ENCODE measurements around the gene RETREG3.

The RETREG3 gene

DNA sequence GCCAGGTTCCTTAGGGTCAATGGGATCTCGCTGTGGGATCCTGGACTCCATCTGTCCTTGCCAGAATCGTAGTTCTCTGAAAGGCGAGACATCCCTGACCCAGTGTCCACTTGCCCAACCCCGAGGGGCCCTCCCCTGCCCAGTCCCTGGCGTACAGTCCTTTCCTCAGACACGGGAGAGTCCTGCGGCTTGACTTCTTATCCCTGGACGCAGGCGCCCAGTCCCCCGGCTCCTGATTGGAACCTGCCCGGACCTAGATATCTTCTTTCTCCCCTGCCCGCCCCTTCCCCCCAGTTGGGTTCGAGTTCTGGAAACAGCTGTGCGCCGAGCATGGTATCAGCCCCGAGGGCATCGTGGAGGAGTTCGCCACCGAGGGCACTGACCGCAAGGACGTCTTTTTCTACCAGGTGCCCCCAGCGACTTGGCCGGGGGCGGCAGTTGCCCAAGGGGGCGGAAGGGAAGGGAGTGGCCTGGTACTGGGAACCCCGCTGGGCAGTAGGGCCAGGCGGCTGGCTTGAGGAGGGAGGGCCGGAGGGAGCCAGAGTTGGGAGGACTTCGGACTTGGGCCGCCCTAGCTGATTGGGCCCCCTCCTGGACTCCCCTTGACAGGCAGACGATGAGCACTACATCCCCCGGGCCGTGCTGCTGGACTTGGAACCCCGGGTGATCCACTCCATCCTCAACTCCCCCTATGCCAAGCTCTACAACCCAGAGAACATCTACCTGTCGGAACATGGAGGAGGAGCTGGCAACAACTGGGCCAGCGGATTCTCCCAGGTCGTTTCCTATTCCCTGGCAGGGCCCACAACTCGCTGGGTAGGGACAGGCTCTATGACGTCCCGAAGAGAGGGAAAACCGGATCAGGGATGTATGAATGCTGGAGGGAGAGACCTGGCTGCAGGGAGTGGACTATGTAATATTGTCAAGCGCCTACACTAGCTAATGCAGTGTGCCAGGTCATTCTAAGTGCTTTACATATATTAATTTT is 934 bp upstream of the RETREG3 start:
- peak; percentile 43 for DNase-seq

DNA sequence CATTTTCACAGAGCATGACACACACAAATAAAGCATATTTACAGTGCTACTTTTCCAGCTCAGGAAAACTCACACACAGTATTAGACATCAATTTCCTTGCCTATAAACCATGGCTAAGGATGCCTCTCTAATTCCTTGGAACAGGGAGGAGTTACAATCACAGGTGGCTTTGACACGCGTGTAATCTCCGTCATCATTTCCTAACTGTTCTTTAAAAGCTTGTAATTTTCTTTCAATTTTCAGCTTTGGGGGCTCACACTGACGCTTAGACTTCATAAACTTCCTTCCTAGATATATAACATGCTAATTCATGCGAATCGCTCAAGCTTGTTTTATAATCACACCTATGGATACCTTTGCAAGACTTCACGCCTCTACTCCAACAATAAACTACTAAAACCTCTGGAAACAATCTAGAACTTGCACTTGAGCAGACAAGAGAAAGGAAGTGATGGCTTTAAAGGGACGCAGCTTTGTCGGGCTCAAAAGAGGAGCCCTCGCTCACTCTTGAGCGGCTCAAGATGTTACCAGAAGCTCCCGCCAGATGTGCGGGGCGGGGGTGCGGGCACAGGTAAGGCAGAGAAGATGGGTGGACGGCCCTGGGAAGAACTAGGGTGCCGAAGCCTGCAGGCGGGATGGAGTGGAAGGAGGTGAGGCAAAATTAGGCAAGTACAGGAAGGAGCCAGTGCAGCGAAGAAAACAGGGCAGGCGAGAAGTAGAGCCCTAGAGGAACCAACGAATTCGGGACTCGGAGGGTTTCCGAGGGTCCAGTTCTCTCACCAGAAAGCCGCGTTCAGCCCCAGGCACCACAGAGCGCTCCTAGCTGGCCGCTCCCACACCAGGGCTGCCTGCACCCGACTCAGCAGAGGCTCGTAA is 631 bp downstream of the RETREG3 start:
- DNase-seq = no peak

DNA sequence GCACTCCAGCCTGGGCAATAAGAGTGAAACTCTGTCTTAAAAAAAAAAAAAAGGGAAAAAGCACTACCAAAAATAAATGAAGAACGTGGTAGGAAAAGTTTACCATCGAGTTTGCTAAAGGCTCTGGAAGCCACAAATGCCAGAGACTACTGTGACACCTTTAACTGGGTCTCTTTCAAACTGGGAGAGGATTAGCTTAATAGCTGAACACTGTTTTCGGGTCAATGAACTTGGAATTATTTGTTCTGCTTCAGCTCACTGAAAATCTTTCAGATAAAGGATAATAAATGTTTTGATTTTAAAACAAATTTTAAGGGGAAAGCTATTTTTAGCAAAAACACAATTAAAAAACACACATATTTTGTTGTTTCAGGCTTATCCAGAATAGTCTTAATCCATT is 1.4 kb downstream of the RETREG3 start:
- DNase-seq = no peak

DNA sequence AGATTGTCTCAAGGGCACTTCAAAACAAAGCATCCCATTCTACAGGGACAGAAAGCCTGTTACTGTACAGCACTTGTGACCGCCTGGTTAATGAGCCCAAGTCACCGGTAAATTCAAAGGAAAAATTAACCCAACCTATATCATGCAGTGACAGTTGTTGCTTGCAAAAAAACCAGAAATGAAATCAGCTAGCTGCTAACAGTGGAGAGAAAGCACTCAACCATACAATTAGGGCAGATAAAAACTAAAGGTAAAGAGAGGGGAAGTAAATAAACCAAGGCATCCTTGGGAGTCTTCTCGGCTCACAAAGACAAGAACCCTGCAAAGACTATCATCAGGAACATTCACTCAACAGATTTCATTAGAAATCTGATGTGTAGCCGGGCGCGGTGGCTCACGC is 5.9 kb downstream of the RETREG3 start:
- DNase-seq = no peak

DNA sequence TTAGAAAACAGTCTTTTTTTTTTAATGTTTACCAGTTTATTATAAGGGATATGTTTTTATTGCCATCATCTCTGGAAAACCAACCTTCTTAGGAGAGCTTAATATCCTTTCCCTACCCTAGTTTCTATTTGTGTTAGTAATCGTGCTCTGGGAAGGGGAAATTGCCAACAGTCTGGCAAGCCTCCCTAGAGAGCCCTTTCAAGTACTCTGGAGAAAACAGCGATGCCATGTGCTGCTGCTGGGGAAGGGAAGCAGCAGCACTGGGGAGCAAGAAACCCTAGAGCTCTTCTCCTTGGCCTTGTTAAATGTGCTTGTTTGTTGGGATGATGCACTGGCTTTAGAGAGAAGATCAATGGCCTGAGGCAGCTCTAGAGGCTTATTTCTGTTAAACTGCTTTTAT is 10.3 kb downstream of the RETREG3 start:
- DNase-seq = no peak

DNA sequence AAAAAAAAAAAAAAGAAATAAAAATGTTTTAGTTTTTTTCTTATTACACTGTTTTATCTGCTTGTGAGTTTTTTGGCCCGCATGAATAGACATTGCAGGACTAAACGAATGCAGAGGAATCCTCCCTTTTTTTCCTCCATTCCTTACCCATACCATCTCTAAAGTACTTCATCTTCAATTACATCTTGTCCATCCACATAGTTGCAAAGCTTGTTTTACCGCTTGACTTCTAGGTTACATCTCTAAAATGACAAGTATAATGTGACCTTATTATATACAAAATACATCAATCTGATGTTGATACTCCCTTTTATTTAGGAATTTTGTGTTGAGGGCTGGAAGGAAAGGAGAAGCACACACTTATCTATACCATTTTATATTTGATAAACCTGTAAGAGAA is 12.8 kb downstream of the RETREG3 start:
- no peak for DNase-seq

DNA sequence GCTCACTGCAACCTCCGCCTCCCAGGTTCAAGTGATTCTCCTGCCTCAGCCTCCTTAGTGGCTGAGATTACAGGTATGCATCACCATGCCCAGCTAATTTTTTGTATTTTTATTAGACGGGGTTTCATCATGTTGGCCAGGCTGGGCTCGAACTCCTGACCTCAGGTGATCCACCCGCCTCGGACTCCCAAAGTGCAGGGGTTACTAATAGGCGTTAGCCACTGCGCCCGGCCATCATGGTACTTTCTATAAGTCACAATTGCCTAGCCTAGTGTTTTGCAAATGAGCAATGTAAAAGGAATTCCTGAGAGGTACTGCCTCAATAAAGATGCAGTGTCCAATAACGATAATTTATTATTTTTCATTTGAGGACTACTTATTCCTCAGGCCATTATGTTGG is 17.8 kb downstream of the RETREG3 start:
- DNase-seq = no peak

DNA sequence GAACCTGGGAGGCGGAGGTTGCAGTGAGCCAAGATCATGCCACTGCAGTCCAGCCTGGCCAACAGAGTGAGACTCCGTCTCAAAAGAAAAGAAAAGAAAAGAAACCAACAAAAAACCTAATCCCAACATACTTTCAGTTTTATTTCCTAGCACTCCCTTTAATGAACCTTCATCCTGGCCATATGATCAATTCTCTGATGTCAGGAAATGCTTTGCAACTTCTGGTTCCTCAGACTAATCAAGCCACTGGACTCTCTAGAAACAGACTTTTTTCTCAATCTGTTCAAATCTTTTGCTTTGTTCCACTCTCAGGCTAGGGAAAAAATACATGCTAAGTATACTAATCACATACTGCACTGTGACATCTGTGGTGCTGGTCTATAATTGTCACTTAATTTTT is 18.3 kb downstream of the RETREG3 start:
- no peak for DNase-seq

DNA sequence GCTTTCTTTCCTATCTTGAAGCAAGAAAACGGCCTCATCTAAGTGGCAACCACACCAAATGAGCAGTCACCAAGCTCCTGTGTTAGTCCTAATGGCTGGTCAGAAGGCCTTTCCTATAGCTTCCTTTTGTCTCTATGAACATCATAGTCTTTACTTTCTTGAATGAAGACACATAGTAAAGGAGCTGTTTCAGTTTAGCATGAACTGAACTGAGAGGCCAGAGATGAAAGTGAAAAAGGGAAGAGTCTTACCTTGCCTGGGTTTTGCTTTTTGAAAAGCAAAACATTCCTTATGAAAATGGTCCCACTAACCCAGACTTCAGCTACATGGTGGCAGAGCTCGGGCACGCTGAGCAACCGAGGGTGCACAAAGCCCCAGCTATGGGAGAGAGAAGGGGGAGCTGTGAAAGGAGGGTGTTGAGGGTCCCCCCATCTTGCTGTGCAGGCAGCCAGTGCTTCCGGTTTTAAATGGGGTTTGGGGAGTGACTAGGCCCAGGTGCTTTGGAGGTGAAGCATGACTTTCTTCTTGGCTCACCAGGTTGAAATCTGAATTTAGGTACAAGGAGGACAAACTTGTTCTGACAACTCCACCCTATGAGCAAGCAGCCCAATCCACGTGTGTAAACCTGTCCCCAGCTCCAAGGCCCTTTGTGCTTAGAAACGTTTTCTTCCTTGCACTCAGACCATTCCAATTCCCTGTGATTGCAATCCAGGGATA is 22.5 kb downstream of the RETREG3 start:
- no peak for DNase-seq

DNA sequence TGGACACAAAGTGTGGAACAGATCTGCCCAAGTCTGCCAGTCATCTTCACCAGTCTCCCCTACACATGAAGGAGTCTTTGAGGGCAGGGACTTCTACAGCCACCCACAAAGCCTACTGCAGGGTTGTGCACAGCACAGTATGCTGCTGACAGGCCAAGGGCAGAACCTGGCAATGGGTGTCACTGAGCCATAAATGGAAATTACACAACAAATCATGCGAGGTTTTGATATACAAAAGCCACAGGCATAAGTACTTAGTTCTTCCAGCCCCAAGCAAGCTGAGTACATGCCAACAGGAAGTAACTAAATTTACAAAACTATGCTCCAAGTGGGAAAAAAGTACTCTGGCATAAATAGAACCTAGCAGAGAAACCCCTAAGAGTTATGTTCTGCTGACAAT is 23.8 kb downstream of the RETREG3 start:
- DNase-seq = no peak

DNA sequence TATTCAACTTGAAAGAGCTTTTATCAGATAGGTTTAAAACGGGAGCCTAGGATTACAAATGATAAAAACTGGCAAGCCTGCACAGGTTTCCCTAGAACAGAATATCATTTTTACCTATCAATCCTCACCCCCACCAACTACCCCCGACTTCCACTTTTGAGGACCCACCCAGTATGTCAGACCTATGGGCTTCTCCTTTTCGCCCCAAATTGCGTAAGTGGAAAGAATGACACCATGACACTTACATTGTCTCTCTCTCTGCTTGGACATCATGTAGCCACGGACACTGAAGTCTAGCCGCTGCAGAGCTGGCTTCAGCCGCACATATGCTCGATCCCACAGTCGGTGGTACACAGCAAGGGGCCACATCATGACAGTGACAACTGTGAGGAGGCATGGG is 24.3 kb downstream of the RETREG3 start:
- DNase-seq = no peak

DNA sequence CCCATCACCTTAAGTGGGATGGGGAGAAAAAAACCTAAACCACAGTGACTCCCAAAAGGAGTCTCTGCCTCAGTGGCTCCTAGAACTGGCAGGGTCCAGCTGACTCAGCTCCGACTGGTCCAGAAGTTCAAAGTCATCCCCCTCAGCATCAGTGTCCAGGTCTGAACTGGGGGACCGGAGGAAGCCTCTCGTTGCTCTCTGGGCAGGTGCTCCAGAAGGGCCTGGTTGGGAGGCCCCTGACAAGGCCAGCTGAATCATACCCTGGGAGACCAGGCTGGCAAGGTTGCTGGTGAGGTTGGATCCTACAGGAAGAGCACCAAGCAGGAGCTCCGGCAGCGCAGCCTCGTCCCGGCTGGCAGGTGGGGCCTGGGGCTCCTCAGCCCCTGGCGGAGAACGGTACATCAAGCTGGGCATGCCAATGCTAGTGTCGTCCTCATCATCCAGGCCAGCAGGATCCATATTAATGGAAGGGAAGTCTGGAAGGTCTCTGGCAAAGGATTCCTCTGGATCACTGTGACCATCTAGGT is 27.4 kb downstream of the RETREG3 start:
- DNase-seq = no peak

DNA sequence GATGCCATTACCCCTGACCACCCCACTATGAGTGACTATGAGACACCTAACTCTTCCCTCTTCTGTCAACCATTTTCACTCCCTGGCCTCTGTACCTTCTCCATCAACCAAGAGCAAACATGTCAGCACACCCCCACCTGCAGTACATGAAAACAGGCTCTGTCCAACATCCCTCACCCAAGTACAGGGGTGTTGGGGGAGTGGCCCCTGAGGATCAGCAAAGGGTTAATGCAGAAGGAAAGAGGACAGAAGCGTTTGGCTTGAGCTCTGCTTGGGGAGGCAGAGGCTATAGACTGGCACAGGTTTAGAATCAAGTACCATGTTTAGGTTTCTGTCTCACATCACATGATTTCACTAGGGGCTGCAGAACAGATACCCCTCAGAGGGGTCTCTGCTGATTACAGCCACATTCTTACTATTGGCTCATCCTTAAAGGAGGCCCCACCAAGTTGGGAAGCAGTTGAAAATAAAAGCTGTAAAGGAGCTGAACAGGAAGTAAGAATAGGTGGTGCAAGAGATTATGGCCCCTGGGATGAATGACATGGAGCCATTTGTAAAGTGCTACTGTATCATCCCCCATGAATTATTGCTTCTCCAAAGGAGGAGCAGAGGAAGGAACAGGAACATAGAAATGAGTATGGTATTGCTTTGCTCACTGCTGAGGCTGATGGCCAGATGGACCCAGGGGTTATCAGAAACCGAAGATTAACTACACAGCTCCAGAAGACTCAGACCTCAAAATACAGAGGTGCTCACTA is 29.2 kb downstream of the RETREG3 start:
- no peak for DNase-seq

DNA sequence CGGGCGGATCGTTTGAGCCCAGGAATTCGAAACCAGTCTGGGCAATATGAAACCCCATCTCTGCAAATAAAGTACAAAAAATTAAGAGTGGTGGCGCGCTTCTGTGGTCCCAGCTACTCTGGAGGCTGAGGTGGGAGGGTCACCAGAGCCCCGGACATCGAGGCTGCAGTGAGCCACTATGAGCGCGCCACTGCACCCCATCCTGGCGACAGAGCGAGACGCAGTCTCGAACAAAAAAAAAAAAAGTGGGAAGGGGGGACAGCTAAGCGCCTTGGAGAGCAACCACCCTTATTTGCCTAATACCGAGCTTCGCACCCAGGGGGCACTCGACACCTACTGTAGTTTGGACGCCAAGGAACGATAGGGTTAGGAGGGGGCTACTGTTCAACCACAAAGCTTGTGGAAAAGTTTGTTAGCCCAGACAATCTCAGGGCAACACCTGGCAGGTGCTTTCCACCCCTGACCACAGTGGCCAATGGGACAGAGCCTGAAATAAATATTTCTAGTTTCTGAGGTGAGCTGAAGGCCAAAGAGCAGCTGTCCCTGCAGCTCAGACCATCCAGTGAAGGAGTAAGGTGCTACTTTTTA is 30.8 kb downstream of the RETREG3 start:
- no peak for DNase-seq

DNA sequence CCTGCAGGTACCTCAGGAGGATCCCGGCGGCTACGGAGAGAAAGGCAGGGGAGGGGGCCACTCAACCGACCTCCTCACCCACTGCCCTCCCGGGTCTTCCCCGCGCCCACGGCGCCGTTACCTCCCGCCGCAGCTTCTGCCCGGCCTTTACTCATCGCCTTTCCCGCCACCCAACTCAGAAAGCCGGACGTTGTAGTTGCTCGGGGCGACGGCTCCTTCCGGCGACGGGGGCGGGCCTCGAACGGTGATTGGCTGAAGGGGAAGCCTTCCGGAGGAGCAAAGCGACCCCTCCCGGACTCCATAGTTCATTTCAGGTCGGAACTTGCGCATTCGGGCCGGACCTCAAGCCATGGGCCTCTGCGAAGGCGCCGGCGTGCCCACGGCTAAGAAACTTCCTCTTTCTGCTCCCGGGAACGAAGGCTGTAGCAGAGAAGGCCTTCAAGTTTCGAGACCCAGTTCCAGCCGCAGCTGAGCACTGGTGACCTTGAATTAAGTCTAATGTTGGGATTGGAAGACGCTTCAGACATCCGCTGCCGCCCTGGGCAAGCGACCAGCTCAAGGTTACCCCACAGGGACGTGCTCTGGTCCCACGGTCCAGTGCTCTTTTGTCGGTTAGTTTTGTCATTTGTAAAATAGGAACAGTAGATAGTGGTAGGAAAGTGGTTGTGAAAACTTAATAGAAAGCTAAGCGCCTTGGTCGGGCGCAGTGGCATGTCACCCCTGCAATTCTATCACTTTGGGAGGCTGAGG is 31.5 kb downstream of the RETREG3 start, which contains the start of gene PSMC3IP:
TSS of gene PSMC3IP (minus strand) at position 198 of the 750 bp plus-strand sequence. CDS start at position 155, 43 bp downstream.
- DNase-seq = peak; percentile 93

DNA sequence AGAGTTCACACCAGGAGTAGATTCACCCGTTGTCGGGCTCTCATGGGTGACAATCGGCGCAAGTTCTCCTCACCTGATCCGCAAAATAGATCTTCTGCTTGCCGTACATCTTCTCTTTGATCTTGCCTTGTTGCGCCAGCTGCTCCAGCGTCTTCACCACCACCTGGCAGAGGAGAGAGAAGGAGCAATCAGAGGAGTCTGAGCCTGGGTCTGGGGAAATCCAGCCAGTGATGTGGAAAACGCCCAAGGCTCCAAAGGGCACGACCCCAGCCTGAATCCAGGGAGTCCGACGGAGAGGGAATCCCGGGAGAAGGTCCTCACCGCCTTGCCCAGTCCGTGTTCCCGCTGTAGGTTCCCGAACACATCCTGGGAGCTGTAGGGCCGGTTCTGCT is 32.0 kb downstream of the RETREG3 start:
- no peak for DNase-seq

DNA sequence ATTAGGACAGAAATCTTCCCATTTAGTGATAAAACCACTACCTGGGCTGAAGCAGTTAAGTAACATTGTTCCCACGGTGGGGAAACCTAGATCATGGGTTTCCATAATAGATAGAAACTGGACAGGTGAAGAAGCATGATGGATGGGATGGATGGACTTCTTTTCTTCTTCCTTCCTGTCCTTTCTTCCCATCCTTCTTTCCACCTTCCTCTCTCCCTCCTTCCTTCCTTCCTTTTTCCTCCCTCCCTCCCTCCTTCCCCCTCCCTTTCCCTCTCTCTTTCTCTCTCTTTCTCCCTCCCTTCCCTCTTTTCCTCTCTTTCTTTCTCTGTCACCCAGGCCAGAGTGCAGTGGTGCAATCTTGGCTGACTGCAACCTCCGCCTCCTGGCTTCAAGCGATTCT is 34.7 kb downstream of the RETREG3 start:
- no peak for DNase-seq

DNA sequence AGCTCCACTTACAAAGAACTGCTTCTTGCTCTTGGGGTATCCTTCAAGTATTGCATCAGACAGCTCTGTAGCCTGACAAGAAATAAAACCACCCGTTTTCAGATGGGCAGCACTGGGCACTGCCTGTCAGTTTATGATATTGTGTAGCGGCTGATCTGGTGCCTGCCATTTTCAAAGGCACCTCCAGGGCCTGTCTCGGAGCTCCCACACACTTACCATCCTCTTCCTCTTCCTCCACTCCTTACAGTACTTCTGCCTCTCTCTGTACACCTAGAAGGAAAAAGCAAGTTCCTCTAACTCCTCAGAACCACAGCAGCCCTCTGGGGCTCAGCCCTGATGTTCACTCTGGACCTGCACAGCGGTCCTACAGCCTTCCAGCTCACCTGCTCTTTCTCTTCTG is 36.1 kb downstream of the RETREG3 start:
- DNase-seq = no peak

DNA sequence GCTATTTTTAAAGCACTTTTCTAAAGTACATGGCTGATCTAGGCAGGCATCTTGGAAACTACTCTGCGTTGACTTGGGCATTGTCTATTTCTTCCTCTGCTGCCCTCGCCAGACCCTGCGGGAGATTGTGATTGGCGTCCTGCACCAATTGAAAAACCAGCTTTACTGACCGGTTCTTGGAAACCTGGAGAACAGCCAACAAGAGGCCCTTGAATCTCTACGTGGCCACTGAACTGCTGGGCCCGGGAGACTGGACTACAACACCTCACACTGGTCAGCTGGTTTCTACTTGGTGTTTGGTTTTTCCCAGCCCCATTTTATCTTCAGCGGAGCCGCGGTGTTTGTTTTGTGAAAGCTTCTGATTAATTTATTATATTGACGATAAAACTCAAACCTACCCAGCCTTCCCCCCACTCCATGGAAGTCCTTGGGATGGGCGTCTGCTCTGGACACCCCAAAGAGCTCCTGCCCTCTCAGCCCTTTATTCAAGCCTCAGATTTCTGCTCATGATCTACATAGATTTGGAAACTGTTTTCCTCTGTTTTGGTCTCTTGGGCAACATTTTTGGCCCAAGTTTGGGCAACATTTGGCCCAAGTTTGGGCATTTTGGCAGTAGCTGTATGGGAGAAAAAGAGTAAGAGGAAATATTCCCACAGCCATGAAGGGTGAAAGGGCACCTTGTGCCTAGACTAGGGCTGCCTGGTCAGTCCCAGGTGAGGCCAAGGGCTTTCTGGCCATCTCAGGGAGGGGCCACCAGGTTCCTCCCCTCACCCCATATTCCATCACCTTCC is 37.5 kb downstream of the RETREG3 start:
- no peak for DNase-seq
